Smooth muscle cell (in vitro differentiated cells): ENCODE data around the gene SF3A1. TPM values are rescaled to one million over a fixed set of nuclear protein-coding genes. Genes with fewer than 3 reads are reported as not detected.
A peak's percentile ranks its signal among the peaks of the same experiment; 100 is the strongest.

Source experiments
- DNase-seq: peaks from one replicate; lab custom pipeline; 2025; ENCODE audit not compliant: unreplicated experiment; lab: John Stamatoyannopoulos, UW
- H2AFZ ChIP-seq: fragments of 200-600 bp; sonication (generic); 2 replicates; pipeline ENCODE4 v1.6.0; 2016; ENCODE audit warnings: antibody characterized with exemption, low read depth, mild to moderate bottlenecking
- H3F3A ChIP-seq: fragments of 200-600 bp; sonication (generic); 2 replicates; pipeline ENCODE4 v1.6.0; 2017; ENCODE audit warnings: antibody characterized with exemption, low read depth
- H3K27ac ChIP-seq: fragments of 200-600 bp; sonication (generic); 2 replicates; pipeline ENCODE4 v1.5.1; 2016; ENCODE audit warnings: low read depth, mild to moderate bottlenecking
- H3K27me3 ChIP-seq: fragments of 200-600 bp; sonication (generic); 2 replicates; pipeline ENCODE4 v1.6.1; 2016; ENCODE audit warnings: low read depth, mild to moderate bottlenecking
- H3K36me3 ChIP-seq: fragments of 200-600 bp; sonication (generic); 2 replicates; pipeline ENCODE4 v1.5.1; 2016; ENCODE audit warnings: low read depth
- H3K4me1 ChIP-seq: fragments of 200-600 bp; sonication (generic); 2 replicates; pipeline ENCODE4 v1.5.1; 2016; ENCODE audit warnings: low read depth
- H3K4me2 ChIP-seq: fragments of 200-600 bp; sonication (generic); 2 replicates; pipeline ENCODE4 v1.6.0; 2016; ENCODE audit warnings: mild to moderate bottlenecking
- H3K4me3 ChIP-seq: fragments of 200-600 bp; sonication (generic); 2 replicates; pipeline ENCODE4 v1.5.1; 2016; ENCODE audit warnings: mild to moderate bottlenecking
- H3K79me2 ChIP-seq: fragments of 200-600 bp; sonication (generic); 2 replicates; pipeline ENCODE4 v1.6.0; 2016; ENCODE audit warnings: low read depth, mild to moderate bottlenecking
- H3K9ac ChIP-seq: fragments of 200-600 bp; sonication (generic); 2 replicates; pipeline ENCODE4 v1.6.0; 2016; ENCODE audit warnings: low read depth
- H3K9me3 ChIP-seq: fragments of 200-600 bp; sonication (generic); replicated peaks from 2 replicates; pipeline ENCODE4 v1.5.1; 2016; ENCODE audit warnings: low read depth
- H4K20me1 ChIP-seq: fragments of 200-600 bp; sonication (generic); 2 replicates; pipeline ENCODE4 v1.6.0; 2016; ENCODE audit warnings: low read depth
- CTCF ChIP-seq: fragments of 200-600 bp; sonication (generic); IDR thresholded peaks from 2 replicates; pipeline ENCODE4 v1.5.1; 2017; ENCODE audit warnings: borderline replicate concordance, mild to moderate bottlenecking, antibody characterized with exemption; ENCODE audit not compliant: insufficient read depth, poor library complexity, severe bottlenecking
- WGBS: methylation state at CpG from one replicate; pipeline ENCODE4 v1.1.7; 2016; ENCODE audit warnings: low lambda C conversion rate; 5-methylcytosine and 5-hydroxymethylcytosine counted together
- polyA plus RNA-seq: library from polyadenylated mRNA; unstranded; fragments of >200 nt; fragmentation: Nextera tagmentation; extraction: Ambion mirVana; gene quantifications from 2 replicates; pipeline ENCODE4 v1.2.1, GENCODE V29; 2016
- total RNA-seq: library from RNA; depleted of rRNA; stranded (reverse); fragments of >200 nt; gene quantifications from 2 replicates; pipeline ENCODE4 v1.2.3, GENCODE V29; 2014

The SF3A1 gene
- total and polyA plus RNA-seq, 2 experiments from 2014 or later: 55.0 to 86.7 TPM

GRCh38 chr22:30392661-30393321 is 36.1 kb upstream of the SF3A1 start:
- H4K20me1 ChIP-seq: peaks cover 5% of the 10 kb centered on the region
- no peak for DNase-seq
- H3K4me2 ChIP-seq: no peak overlapping the region
- H3K4me3 ChIP-seq: no peak overlapping the region
- no peak overlapping the region for H3K27ac ChIP-seq
- no peaks in the 10 kb centered on the region for H3K9me3 ChIP-seq
- H2AFZ ChIP-seq: no peak overlapping the region
- peaks cover 15% of the 10 kb centered on the region for H3K4me1 ChIP-seq
- H3K79me2 ChIP-seq: no peaks in the 10 kb centered on the region
- H3K9ac ChIP-seq: no peak overlapping the region
- H3F3A ChIP-seq: no peaks in the 10 kb centered on the region
- no peak for TF ChIP-seq CTCF
- no peaks in the 10 kb centered on the region for H3K36me3 ChIP-seq
- H3K27me3 ChIP-seq: no peaks in the 10 kb centered on the region
- WGBS: 77% methylated on average over 9 of the region's 9 CpGs

GRCh38 chr22:30390974-30391691 is 34.4 kb upstream of the SF3A1 start:
- H3K79me2 ChIP-seq: no peaks in the 10 kb centered on the region
- no peak for DNase-seq
- H2AFZ ChIP-seq: no peak overlapping the region
- no peaks in the 10 kb centered on the region for H3F3A ChIP-seq
- H3K27ac ChIP-seq: no peak overlapping the region
- no peaks in the 10 kb centered on the region for H3K36me3 ChIP-seq
- peaks cover 16% of the 10 kb centered on the region for H3K4me1 ChIP-seq
- 52% methylated on average over 5 of the region's 5 CpGs for WGBS
- H4K20me1 ChIP-seq: no peaks in the 10 kb centered on the region
- no peak overlapping the region for H3K4me2 ChIP-seq
- H3K9ac ChIP-seq: no peak overlapping the region
- H3K9me3 ChIP-seq: no peaks in the 10 kb centered on the region
- TF ChIP-seq CTCF: peak; percentile 53
- H3K4me3 ChIP-seq: no peak overlapping the region
- no peaks in the 10 kb centered on the region for H3K27me3 ChIP-seq

- Histone ChIP-seq H3K27me3 (no peaks in the 10 kb centered on the region), H3K9ac (no peak within 1 kb of the TSS), H3K4me1 (peaks cover 8% of the 10 kb centered on the region), H3K36me3 (no peaks in the 10 kb centered on the region), H3K4me2 (peak within 1 kb of the TSS; percentile 98), H3K9me3 (no peaks in the 10 kb centered on the region), H3K27ac (no peak within 1 kb of the TSS), H3K4me3 (peak within 1 kb of the TSS; percentile 66), H3K79me2 (no peaks in the 10 kb centered on the region), H4K20me1 (no peaks in the 10 kb centered on the region), H2AFZ (peak within 1 kb of the TSS; percentile 95), H3F3A (no peaks in the 10 kb centered on the region)
- peak; percentile 72 for DNase-seq
- TF ChIP-seq CTCF: peak; percentile 95
- 4% methylated on average over 54 of the region's 95 CpGs for WGBS
These were observed 30.5 kb upstream of the SF3A1 start, which contains the start of gene RNF215 for GRCh38 chr22:30386960-30387827. RNF215 (minus strand) TSS chr22:30387411; CDS start chr22:30387313, 98 bp downstream.
